HG03280 (cell line): ENCODE data around the gene MEI4.
"Not testable (repeated sequence)": the region's sequence is repeated elsewhere in the genome, so short reads cannot be mapped to it uniquely, and the experiment has no call there.

Experiments used
- ATAC-seq: cut with Tn5 transposase; IDR thresholded peaks from one replicate; pipeline ENCODE4 v1.9.1; 2021; ENCODE audit warnings: mild to moderate bottlenecking, moderate library complexity; ENCODE audit not compliant: unreplicated experiment

Gene MEI4

DNA sequence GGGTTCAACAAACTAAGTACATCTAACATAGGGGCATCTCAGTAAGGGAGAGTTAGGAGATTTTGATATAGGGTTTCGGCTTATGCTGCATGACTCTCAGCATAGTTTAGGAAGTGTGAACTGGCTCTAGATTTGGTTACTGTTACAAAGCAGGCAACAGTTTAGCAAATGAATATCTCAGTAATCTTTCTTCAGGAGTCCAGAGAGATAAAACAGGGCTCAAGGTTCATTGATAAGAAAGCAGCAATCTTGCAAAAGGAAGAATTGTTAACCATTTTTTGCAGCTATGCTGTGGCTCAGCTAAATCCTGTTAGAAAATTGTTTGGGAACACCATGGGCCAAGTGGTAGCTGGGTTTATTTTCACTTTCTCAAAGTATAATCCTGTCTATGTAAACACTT, 161.3 kb downstream of the MEI4 start:
- ATAC-seq = no peak

DNA sequence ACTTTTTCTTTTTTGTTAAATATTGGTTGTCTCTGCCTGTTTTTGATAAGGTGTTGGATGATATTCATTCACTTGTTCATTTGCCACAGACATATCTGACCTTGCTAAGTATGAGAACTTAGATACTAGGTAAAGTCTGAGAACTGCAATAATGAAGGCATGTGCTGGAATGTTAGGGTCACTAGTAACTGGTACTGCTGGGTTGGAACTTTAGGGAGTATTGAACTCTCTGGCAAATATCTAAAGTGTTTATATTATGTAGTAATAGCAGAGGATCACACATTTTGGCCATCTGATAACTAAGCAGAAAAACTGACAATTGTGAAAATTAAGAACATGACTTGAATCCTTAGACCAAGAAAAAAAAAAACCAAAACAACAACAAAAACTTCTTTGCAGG, 162.7 kb downstream of the MEI4 start:
- no peak for ATAC-seq

DNA sequence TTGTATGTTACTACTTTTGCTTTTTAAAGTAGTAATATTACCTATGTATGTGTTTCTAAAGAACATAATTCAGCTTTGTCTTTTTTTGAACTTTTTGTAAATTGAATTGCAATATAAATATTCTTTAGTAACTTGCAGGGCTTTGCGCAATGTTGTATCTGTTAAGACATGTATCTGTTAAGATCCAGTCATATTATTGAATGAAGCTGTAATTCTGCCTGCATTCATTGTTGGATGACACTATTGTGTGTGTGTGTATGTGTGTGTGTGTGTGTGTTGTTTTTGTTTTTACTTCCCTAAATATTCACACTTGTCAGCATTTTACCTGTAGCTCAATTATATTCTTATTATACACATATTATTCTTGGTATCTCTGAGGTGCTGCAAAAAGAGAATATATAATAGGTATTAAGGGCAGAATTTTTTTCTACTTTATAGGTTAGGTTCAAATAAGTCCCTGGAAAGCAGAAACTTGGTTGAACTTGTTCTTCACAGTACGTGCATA, 164.0 kb downstream of the MEI4 start:
- no peak for ATAC-seq

DNA sequence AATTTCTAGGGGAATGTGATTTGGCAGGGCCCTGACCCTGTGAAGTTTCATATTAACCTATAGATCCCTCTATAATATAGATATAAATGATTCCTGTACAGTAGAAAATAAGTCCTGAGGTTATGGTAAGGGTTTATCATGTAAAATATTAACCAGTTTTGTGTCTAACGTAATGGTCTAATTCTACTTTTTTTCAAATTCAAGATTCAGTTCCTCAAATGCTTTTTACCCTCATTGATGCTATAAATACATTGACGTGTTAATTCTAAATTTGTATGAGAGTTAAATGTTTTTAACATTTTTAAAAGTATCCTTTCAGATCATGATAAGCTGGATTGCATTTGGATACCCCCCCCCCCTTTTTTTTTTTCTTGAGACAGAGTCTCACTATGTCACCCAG, 169.4 kb downstream of the MEI4 start:
- ATAC-seq = no peak

DNA sequence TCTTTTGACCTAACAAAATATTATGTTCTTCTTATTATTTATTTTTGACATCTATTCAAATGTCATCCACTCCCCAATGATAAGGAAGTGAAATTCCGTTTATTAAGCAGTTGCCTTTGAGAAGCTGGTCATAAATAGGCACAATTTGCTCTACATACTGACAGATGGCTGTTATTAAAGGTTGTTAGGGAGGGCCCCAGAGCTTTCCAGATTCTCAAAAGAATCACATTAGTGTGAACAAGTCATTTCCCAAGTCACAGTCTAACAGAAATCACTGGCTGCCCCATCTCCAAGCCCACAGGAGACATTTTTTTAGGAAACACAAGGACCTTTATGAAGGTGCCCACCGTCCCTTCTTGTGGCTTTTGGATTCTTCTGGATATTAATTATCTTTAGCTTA, 172.4 kb downstream of the MEI4 start:
- no peak for ATAC-seq

DNA sequence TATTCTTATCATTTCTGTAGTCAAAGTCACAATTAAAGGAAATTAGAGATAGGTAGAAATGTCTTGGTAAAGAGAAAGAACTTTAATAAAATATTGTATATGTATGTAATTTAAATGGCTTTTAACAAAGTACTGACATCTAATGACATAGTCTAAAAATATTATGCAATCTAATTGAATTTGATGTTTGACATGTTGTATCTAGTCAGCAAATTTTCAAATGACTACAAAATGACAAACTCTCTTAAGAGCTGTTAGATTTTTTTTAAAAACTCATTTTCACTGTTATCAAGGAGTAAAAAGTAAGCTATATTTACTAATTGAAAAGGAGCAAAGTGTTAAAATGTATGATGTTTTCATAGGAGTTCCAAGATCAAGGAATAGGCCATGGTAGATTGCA, 176.9 kb downstream of the MEI4 start:
- ATAC-seq = no peak

DNA sequence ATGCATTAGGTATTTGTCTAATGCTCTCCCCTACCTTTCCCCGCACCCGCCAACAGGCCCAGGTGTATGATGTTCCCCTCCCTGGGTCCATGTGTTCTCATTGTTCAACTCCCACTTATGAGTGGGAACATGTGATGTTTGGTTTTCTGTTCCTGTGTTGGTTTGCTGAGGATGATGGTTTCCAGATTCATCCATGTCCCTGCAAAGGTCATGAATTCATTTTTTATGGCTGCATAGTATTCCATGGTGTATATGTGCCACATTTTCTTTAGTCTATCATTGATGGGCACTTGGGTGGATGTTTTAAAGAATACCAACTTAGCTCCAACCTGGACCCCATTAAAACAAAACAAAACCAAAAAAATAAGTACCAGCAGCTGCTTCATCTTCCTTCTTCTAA, 180.9 kb downstream of the MEI4 start:
- not testable (repeated sequence) for ATAC-seq

DNA sequence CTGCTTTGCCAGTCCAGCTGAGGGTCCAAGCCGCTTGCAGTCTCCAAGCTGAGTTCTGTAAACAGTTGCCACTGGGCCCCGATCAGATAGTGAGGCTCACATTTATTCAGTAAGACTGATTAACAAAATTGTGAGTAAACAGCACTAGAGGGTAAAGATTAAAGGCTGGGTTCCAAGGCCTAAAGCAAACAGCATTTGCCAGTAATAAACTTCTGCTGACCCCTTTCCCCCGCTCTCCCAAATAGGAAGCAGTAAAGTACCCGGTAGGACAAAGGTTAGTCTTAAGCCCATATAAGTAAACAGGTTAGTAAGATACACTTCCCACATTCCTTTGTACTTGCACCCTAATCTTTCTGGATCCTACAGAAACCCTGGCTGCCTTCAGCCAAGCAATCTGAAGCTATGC, 181.8 kb downstream of the MEI4 start:
- no peak for ATAC-seq

DNA sequence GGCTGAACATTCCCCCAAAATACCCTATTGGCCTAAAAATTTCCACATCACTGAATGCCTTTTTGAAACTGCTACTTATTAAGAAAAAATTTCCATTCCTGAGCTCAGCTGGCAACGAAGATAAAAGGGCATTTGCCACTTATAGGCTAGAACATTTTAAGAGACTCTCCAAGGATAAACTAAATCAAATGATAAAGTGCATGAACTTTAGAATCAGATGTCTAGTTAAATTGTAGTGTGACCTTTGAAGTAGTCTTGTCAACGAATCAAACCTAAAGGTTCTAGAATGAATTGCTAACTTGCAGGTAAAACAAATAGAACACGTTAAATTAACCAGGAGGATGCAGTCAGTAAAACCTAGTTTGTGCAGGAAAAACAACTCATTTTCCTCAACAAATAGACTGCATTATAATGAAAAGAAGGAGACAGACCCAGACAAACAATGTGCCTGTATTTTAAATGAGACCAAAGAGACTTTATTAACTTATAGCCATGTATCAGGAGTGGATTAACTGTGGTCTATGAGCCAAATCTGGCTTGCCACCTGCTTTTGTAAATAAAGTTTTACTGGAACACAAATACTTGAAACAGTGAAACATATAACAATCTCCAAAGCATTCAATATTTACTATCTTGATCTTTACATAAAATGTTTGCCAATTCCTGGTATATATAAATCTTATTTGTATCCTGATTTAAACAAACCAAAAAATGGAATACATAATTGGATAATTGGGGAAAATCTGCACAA, 184.4 kb downstream of the MEI4 start:
- ATAC-seq = no peak

DNA sequence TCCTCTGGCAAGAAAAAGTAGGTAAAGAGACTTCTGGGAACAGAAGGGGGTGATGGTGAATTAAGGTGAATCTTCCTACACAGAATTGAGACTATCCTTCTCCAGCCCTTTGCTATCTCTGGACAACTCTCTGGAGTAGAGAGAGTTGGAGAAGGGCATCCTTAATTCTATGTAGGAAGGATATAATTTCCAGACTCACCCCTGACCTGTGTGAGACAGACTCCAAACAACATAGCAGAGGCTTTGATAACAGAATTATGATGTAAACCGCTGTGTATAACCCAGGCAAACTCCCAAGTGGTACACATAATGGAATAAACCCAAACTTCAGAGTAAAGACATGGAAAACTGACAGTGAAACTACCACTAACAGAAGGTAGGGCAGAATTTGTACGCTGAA, 186.5 kb downstream of the MEI4 start:
- ATAC-seq = no peak

DNA sequence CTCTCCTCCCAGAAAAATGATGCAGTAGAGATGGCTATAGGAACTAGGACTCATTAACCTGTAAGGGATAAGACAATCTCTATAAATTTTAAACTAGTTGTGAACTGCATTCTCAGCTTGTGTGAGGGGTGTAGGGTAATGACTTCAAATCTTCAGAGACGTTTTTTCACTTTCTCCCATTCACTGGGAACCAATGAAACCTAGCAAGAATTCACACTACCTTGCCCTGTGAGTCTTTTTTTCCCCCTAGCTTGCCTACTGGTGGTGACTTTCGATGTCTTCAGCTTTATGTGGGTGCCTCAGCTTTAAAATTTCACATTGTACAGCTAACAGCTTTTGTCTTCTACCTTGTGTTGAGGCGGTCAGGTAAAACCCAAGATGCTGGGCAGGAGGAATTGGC, 192.0 kb downstream of the MEI4 start:
- ATAC-seq = no peak

DNA sequence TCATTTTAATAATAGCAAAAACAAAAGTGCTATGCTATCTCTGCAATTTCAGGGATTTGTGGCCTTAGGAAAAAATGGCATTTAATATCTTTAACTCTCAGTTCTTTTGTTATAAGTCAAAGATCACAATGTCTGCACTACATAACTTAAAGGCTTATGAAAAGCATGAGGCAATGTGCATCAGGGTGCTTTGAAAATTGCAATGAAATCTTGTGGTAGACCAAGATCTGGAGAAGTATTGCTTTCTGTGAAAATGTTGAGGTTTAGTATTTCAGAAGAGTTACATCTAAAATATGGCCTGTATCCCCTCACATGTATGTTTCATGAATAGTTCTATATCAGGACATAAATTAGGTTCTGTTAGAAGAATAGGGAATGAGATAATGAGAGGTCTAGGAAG, 200.6 kb downstream of the MEI4 start:
- ATAC-seq = no peak

DNA sequence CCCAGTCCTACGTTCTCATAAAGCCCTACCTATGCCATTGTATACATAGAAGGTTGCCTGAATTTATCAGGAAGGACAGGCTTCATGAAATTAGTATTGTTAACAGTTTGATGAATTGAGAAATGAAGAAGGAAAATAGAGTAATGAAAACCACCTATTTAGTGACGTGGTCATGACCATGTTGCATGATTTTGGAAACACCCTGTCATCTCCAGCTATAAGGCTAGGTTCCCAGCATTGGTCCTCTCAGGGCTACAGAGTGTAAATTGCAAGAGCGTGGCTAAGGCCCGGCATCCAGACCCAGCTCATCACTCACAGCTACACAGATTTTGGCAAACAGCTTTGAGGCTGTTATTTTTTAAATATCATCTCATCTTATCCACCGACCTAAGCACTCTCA, 203.6 kb downstream of the MEI4 start:
- ATAC-seq = no peak

DNA sequence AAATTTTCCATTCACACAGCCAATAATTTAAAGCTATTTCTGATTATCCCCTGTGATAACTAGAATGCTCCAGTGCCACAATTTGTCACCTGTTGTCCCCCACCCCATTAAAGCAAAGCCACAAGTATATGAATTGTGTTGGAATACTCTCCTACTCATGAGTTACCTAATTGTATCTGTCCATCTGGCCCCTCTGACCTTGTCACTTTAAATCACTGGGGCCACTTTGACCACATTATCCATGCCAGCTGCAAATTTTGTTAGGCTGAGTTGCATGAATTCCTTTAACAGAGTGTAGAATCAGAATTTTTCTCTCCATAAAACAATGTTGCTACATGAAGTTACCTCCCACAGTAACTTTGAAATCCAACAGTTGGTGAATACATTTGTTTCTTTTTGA, 204.6 kb downstream of the MEI4 start:
- no peak for ATAC-seq

DNA sequence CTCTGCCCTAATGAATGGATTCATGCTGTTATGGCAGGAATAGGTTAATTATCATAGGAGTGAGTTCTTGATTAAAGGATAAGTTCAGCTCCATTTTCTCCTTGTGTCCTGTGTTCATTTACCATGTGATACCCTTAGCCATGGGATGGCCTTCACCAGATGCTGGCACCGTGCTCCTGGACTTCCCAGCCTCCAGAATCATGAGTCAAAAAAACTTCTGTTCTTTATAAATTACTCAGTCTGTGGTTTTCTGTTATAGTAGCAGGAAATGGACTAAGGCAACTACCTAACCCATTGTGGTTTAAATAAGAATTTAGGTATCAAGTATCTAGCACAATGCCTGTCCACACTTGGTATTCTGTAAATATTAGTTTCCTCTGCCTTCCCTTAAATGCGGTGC, 223.5 kb downstream of the MEI4 start:
- no peak for ATAC-seq

DNA sequence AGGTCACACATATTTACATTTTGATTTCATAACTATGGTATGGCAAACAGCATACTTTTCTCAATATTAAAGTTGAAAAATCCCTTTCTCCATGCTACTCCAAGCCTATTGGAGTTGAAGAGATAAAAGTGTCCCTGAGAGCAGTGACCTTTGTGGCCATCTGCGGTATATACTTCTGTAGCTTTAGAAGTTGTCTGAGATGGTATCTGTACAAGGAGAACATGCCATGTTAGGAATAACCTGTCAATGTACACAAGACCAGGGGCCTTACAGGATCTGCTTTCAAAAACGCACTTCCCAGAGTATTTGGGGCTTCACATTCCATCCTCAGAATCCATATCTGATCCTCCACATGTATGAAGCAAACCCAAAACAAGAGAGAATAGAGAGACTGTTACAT, 226.7 kb downstream of the MEI4 start:
- ATAC-seq = no peak

DNA sequence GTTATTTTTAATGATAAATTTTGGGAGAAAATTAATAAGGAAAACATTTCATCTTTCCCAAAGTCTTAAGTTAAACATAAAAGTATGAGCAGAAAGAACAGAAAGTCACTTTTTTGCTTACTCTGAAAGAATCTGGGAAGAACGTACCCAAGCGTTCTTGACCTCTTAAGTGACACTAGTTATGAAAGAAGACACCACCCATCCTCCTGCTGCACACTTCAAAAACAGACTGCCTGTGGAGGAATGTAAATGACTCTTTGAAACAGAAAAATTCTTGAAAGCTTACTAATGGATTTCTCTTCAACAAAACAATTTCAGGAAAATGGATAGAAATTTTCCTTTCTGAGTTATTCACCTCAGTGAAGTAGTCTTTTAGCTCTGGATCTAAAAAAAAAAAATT, 227.7 kb downstream of the MEI4 start:
- no peak for ATAC-seq

DNA sequence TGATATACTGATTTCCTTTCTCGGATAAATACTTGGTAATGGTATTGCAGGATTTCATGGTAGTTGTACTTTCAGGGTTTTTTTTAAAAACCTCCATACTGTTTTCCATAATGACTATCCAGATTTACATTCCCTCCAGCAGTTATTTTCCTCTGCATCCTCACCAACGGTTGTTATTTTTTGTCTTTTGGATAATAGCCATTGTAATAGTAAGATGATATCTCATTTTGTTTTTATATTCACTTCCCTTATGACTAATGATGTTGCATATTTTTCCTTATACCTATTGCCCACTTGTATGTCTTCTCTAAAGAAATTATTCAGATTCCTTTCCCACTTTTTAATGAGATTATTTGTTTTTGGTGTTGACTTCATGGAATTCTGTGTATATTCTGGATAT, 231.0 kb downstream of the MEI4 start:
- no peak for ATAC-seq

DNA sequence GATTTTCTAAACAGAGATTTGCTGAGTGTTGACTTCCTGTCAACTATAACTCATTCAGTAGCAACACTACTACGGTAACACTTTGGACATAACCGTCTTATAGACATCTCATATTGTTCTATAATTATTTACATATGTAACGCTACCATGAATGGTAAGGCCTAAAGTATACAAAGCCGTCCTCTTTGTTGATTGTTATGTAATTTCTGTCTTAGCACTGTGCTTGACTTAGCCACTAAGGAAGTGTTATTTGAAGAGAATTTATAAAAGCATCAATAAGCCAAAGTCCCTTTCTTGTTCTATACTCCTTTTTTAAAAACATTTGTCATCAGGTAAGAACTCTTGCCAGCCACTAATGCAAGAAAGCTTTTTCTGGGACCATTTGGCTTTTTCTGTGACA, 240.6 kb downstream of the MEI4 start:
- ATAC-seq = no peak

DNA sequence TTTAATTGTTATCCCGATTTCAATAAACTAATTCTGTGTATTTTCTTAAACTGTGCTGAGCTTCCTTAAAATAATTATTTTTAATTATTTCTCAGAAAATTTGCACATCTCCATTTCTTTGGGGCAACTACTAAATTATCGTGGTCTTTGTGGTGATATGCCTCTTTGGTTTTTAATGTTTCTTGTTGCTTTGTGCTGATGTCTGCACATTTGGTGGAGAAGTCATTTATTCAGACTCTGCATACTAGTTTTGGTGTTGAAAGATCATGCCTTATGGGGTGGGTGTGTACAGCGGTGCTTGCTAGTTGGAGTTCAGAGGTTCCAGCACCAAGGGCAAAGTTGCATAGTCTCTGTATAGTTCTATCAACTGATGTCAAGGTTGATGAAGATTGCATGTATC, 253.2 kb downstream of the MEI4 start:
- ATAC-seq = no peak

DNA sequence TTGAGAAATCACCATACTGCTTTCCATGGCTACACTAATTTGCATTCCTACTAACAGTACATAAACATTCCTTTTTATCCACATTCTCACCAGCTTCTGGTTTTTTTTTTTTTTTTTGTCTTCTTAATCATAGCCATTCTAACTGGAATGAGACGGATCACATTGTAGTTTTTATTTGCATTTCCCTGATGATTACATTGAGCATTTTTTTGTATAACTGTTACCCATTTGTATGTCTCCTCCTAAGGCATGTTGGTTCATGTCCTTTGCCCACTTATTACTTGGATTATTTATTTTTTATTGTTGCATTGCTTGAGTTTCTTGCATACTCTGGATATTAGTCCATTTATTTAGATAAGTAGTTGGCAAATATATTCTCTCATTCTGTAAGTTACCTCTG, 258.0 kb downstream of the MEI4 start:
- no peak for ATAC-seq

DNA sequence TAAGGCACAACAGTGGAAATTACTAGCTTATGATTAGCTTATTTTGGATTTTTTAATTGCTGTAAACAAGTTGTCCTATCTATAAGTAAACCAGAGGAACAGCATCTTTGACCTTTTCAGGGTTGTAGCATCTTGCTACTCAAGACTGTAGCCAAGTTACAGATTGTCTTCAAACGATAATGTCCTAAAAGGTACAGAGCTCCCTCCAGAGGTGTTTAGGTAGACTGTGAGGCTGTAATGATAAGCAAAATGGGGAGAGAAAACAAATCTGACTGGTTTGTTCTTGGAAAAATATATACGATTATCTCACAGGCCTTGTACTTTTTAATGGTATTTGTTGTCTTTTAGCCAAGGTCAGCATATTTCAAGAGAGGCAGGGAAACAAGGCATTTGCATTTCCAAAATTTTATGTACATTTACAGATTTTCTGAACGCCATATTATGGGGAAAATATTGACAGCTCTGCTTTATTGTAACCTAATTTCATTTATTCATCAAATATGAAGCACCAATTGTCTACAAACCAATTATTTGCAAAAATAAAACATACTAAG, 273.4 kb downstream of the MEI4 start:
- no peak for ATAC-seq

DNA sequence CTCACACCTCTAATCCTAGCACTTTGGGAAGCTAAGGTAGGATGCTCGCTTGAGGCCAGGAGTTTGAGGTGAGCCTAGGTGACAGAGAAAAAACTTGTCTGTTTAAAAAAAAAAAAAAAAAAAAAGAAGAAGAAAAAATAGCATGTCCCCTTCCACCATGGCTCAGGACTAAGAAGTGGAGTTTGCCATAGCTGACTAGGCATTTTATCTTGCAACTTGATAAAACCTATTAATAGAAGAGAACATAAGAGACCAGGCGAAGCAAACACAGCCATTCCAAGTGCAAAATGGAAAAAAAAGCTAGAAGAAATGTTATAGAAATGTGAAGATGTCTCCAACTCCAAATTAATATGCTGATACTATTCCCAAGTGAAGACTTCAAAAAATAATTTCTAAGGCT, 277.5 kb downstream of the MEI4 start:
- no peak for ATAC-seq
